H1 (cell line): ENCODE results near the gene EIF2B5. TPM values are rescaled to one million over a fixed set of nuclear protein-coding genes. Genes with fewer than 3 reads are reported as not detected.

Experiments used
- CTCF ChIA-PET: fragments of 300-600 bp; sonication (Branson Sonifier 250); formaldehyde crosslinking; loops from one replicate; lab custom pipeline; 2021; ENCODE audit not compliant: partially characterized antibody; lab: Charles Lee
- POLR2A ChIA-PET: fragments of 300-600 bp; sonication (Branson Sonifier 250); formaldehyde crosslinking; loops from one replicate; lab custom pipeline; 2021; ENCODE audit warnings: inconsistent platforms; ENCODE audit not compliant: partially characterized antibody; lab: Charles Lee
- DNase-seq, 2 experiments: peaks; one replicate each; pipeline versions ENCODE4 v3.0.0 to v3.0.0-alpha.2; 2010 to 2022; ENCODE audit warnings: low spot score in 2 of 2, low read depth in 1 of 2, mixed read lengths in 1 of 2
- FAIRE-seq: peaks from 2 replicates; lab custom pipeline; 2011; peaks lifted over from hg19 to GRCh38; lab: Jason Lieb, UNC
- H2AFZ ChIP-seq: 2 replicates; pipeline ENCODE4 v1.8.1; 2012; ENCODE audit warnings: low read length, inconsistent platforms
- H2AK5ac ChIP-seq: 2 replicates; pipeline ENCODE4 v1.6.1; 2013; ENCODE audit warnings: low read depth, low read length
- H2BK120ac ChIP-seq: replicated peaks from 2 replicates; pipeline ENCODE3; 2013; ENCODE audit warnings: low read depth, low read length, inconsistent platforms
- H2BK12ac ChIP-seq: 2 replicates; pipeline ENCODE4 v1.6.1; 2013; ENCODE audit warnings: low read depth, low read length
- H2BK15ac ChIP-seq: 2 replicates; pipeline ENCODE4 v1.6.1; 2013; ENCODE audit warnings: low read length
- H2BK20ac ChIP-seq: 2 replicates; pipeline ENCODE4 v1.6.1; 2013; ENCODE audit warnings: low read length
- H2BK5ac ChIP-seq: 2 replicates; pipeline ENCODE4 v1.6.1; 2013; ENCODE audit warnings: low read depth, low read length
- H3K14ac ChIP-seq: 2 replicates; pipeline ENCODE4 v1.6.1; 2013; ENCODE audit warnings: inconsistent platforms; ENCODE audit not compliant: insufficient read length
- H3K18ac ChIP-seq: 2 replicates; pipeline ENCODE4 v1.6.1; 2013; ENCODE audit warnings: low read length; ENCODE audit errors: extremely low read depth
- H3K23ac ChIP-seq: 2 replicates; pipeline ENCODE4 v1.6.1; 2013; ENCODE audit warnings: inconsistent platforms; ENCODE audit not compliant: insufficient read length
- H3K23me2 ChIP-seq: 2 replicates; pipeline ENCODE4 v1.6.1; 2013; ENCODE audit warnings: low read depth, low read length
- H3K27ac ChIP-seq: 2 replicates; pipeline ENCODE4 v1.6.1; 2011; ENCODE audit warnings: low read depth, low read length, inconsistent platforms
- H3K27me3 ChIP-seq, 4 experiments: replicated peaks in 1 of 4; 1 replicate in 1 of 4; 2 replicates in 3 of 4; pipeline versions ENCODE4 v1.6.1 to v1.8.1; 2011 to 2013; ENCODE audit warnings: low read length in 3 of 4, mild to moderate bottlenecking in 3 of 4, inconsistent platforms in 2 of 4, mixed read lengths in 2 of 4, moderate library complexity in 1 of 4; ENCODE audit not compliant: control insufficient read depth in 3 of 4, insufficient read depth in 3 of 4; ENCODE audit errors: extremely low read depth in 1 of 4
- H3K36me3 ChIP-seq, 4 experiments: 2 replicates each; pipeline versions ENCODE4 v1.6.1 to v1.8.1; 2011 to 2013; ENCODE audit warnings: mild to moderate bottlenecking in 4 of 4, low read length in 3 of 4, moderate library complexity in 2 of 4, control low read depth in 1 of 4, inconsistent platforms in 1 of 4; ENCODE audit not compliant: insufficient read depth in 4 of 4, control insufficient read depth in 2 of 4
- H3K4ac ChIP-seq: replicated peaks from 2 replicates; pipeline ENCODE3; 2013; ENCODE audit warnings: low read length, low read depth, mixed read lengths, inconsistent platforms; ENCODE audit not compliant: insufficient read length
- H3K4me1 ChIP-seq, 4 experiments: replicated peaks in 1 of 4; 1 replicate in 1 of 4; 2 replicates in 3 of 4; pipeline versions ENCODE4 v1.6.1 to v1.8.1; 2011 to 2013; ENCODE audit warnings: low read length in 3 of 4, inconsistent platforms in 2 of 4, mixed read lengths in 1 of 4; ENCODE audit not compliant: insufficient read depth in 4 of 4, control insufficient read depth in 3 of 4
- H3K4me2 ChIP-seq, 2 experiments: 2 replicates each; pipeline versions ENCODE4 v1.6.1 to v1.8.1; 2011 to 2013; ENCODE audit warnings: low read depth in 2 of 2, low read length in 2 of 2, control low read depth in 1 of 2, inconsistent platforms in 1 of 2, mild to moderate bottlenecking in 1 of 2; ENCODE audit not compliant: insufficient read depth in 1 of 2
- H3K4me3 ChIP-seq, 4 experiments: fragments of 200-600, 300-600 bp in 1 of 4; sonication (generic), shearing (Covaris generic), sonication (Bioruptor Twin) in 1 of 4; 2 replicates each; pipeline versions ENCODE4 v1.5.1 to v1.8.1; 2011 to 2016; ENCODE audit warnings: low read length in 4 of 4, low read depth in 3 of 4, control low read depth in 2 of 4, inconsistent platforms in 2 of 4, mild to moderate bottlenecking in 2 of 4, mixed read lengths in 1 of 4, moderate library complexity in 1 of 4; ENCODE audit not compliant: insufficient read depth in 2 of 4; ENCODE audit errors: extremely low read depth in 1 of 4
- H3K56ac ChIP-seq: replicated peaks from 2 replicates; pipeline ENCODE3; 2013; ENCODE audit warnings: low read depth, mild to moderate bottlenecking, mixed read lengths, low read length, inconsistent platforms; ENCODE audit not compliant: insufficient read length
- H3K79me1 ChIP-seq: 2 replicates; pipeline ENCODE4 v1.6.1; 2013; ENCODE audit warnings: low read depth, low read length, control low read depth
- H3K79me2 ChIP-seq, 2 experiments: 2 replicates each; pipeline versions ENCODE4 v1.6.1 to v1.8.1; 2012 to 2013; ENCODE audit warnings: low read length in 2 of 2, mild to moderate bottlenecking in 2 of 2, inconsistent platforms in 1 of 2; ENCODE audit not compliant: insufficient read depth in 2 of 2, control insufficient read depth in 1 of 2
- H3K9ac ChIP-seq, 4 experiments: replicated peaks in 1 of 4; 1 replicate in 1 of 4; 2 replicates in 3 of 4; pipeline versions ENCODE4 v1.6.1 to v1.8.1; 2011 to 2013; ENCODE audit warnings: low read depth in 3 of 4, low read length in 3 of 4, control low read depth in 2 of 4, mild to moderate bottlenecking in 2 of 4, moderate library complexity in 2 of 4, inconsistent platforms in 1 of 4; ENCODE audit errors: extremely low read depth in 1 of 4
- H3K9me3 ChIP-seq, 2 experiments: 2 replicates each; pipeline versions ENCODE4 v1.6.1 to v1.8.1; 2012 to 2013; ENCODE audit warnings: mild to moderate bottlenecking in 2 of 2, moderate library complexity in 2 of 2, control low read depth in 1 of 2, inconsistent platforms in 1 of 2, low read depth in 1 of 2, low read length in 1 of 2, mixed read lengths in 1 of 2; ENCODE audit not compliant: insufficient read depth in 2 of 2
- H4K20me1 ChIP-seq, 2 experiments: replicated peaks in 1 of 2; 2 replicates each; pipeline versions ENCODE3 to v1.8.1; 2011 to 2013; ENCODE audit warnings: inconsistent platforms in 2 of 2, low read length in 2 of 2, mild to moderate bottlenecking in 1 of 2; ENCODE audit not compliant: insufficient read depth in 2 of 2, control insufficient read depth in 1 of 2
- H4K5ac ChIP-seq: 2 replicates; pipeline ENCODE4 v1.6.1; 2013; ENCODE audit warnings: low read length, low read depth, mixed read lengths, inconsistent platforms; ENCODE audit not compliant: insufficient read length
- H4K8ac ChIP-seq: 2 replicates; pipeline ENCODE4 v1.8.0; 2013; ENCODE audit warnings: mild to moderate bottlenecking, moderate library complexity, low read length, inconsistent platforms; ENCODE audit not compliant: insufficient read depth; ENCODE audit errors: extremely low read depth
- H4K91ac ChIP-seq: replicated peaks from 2 replicates; pipeline ENCODE3; 2013; ENCODE audit warnings: low read length, mixed read lengths, inconsistent platforms; ENCODE audit not compliant: insufficient read length
- BCL11A ChIP-seq, 2 experiments: IDR thresholded peaks; one replicate each; pipeline ENCODE4 v1.6.1; 2011; ENCODE audit warnings: low read depth in 2 of 2, low read length in 2 of 2, mild to moderate bottlenecking in 2 of 2
- SAP30 ChIP-seq: fragments of 300-600 bp; sonication (generic); IDR thresholded peaks from 2 replicates; pipeline ENCODE4 v1.7.1; 2012; ENCODE audit warnings: low read length, moderate library complexity, mild to moderate bottlenecking, inconsistent platforms; ENCODE audit not compliant: insufficient read depth, insufficient replicate concordance
- SIX5 ChIP-seq: IDR thresholded peaks from 2 replicates; pipeline ENCODE4 v1.6.1; 2011; ENCODE audit warnings: mild to moderate bottlenecking, low read depth, low read length
- SUZ12 ChIP-seq: fragments of 200-600 bp; sonication (generic); IDR thresholded peaks from 2 replicates; pipeline ENCODE4 v1.6.1; 2012; ENCODE audit warnings: mild to moderate bottlenecking, inconsistent platforms, low read length, moderate library complexity, mixed read lengths
- ZNF274 ChIP-seq: IDR thresholded peaks from 2 replicates; pipeline ENCODE4 v1.7.0; 2012; ENCODE audit warnings: low read length, borderline replicate concordance; ENCODE audit errors: extremely low read depth
- WGBS, 2 experiments: shearing (Covaris generic) in 1 of 2; methylation state at CpG; one replicate each; pipeline versions ENCODE4 v1.1.6 to v1.1.7; 2013 to 2015; ENCODE audit warnings: low lambda C conversion rate in 2 of 2, mixed read lengths in 2 of 2, inconsistent platforms in 1 of 2, low coverage in 1 of 2, missing lambda C conversion rate in 1 of 2; ENCODE audit not compliant: insufficient replicate concordance in 2 of 2, insufficient coverage in 1 of 2, insufficient read length in 1 of 2; ENCODE audit errors: extremely low coverage in 1 of 2, missing lambda C conversion rate in 1 of 2; 5-methylcytosine and 5-hydroxymethylcytosine counted together
- polyA plus RNA-seq, 7 experiments: library from polyadenylated mRNA; depleted of rRNA in 3 of 7; stranded (reverse) in 5 of 7; unstranded in 2 of 7; fragments of >200 nt in 5 of 7; fragments of 200-250 nt in 2 of 7; gene quantifications; 1 replicate in 5 of 7; 2 replicates in 1 of 7; 4 replicates in 1 of 7; pipeline versions ENCODE4 v1.2.1 to v1.2.3, GENCODE V29; 2011 to 2013; ENCODE audit warnings: missing spikeins in 2 of 7, mixed read lengths in 2 of 7
- total RNA-seq: library from RNA; stranded (reverse); fragmentation: NEBNext Ultra II Directional; extraction: Animal tissue kit (Norgen Biotek cat#: 25700); gene quantifications from 2 replicates; pipeline ENCODE4 v1.2.1, GENCODE V29; 2021
- TF ChIP-seq, protein P1 (sequence below): IDR thresholded peaks from 2 replicates; pipeline ENCODE4 v1.6.1; 2012; ENCODE audit warnings: inconsistent platforms
- TF ChIP-seq, protein P2 (sequence below): IDR thresholded peaks from 2 replicates; pipeline ENCODE4 v1.6.1; 2012; ENCODE audit warnings: low read length, inconsistent platforms

EIF2B5 gene
- total and polyA plus RNA-seq, 2 of the 8 experiments (the other 6 are each of a cell fraction or from before 2014, with no cell fraction given), result 33.1 to 40.0 TPM

DNA sequence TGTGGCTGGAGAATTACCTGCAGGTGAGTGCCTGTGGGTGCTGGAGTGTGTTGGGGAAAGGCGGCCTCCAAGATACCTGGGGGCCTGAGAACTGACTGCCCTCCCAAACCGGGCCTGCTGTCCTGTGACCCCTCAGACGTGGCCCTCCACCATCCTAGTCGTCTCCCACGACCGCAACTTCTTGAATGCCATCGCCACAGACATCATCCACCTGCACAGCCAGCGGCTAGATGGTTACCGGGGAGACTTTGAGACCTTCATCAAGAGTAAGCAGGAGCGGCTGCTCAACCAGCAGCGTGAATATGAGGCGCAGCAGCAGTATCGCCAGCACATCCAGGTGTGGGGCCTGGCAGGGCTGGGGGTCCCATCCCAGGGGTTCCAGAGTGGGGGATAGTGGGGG lies 54.3 kb downstream of the EIF2B5 start:
- H3K4me3 ChIP-seq, result no peak overlapping the region
- DNase-seq (no peak), FAIRE-seq (no peak)
- TF ChIP-seq ZNF274 (no peak), SAP30 (no peak), BCL11A (IDR thresholded peaks at IDR 0.05; ENCODE audit: low read depth in 2 of 2, low read length in 2 of 2) (no peak), SUZ12 (no peak), SIX5 (no peak)
- TF ChIP-seq, protein P1, sequence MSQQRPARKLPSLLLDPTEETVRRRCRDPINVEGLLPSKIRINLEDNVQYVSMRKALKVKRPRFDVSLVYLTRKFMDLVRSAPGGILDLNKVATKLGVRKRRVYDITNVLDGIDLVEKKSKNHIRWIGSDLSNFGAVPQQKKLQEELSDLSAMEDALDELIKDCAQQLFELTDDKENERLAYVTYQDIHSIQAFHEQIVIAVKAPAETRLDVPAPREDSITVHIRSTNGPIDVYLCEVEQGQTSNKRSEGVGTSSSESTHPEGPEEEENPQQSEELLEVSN, result no peak
- TF ChIP-seq, protein P2, sequence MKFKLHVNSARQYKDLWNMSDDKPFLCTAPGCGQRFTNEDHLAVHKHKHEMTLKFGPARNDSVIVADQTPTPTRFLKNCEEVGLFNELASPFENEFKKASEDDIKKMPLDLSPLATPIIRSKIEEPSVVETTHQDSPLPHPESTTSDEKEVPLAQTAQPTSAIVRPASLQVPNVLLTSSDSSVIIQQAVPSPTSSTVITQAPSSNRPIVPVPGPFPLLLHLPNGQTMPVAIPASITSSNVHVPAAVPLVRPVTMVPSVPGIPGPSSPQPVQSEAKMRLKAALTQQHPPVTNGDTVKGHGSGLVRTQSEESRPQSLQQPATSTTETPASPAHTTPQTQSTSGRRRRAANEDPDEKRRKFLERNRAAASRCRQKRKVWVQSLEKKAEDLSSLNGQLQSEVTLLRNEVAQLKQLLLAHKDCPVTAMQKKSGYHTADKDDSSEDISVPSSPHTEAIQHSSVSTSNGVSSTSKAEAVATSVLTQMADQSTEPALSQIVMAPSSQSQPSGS, result no peak
- no peak overlapping the region for H2BK12ac ChIP-seq
- no peak overlapping the region for H2BK120ac ChIP-seq
- H2AFZ ChIP-seq, result no peak overlapping the region
- no peak overlapping the region for H3K9ac ChIP-seq
- H3K79me2 ChIP-seq, result peaks cover 6 to 27% of the 10 kb centered on the region in 2 experiments; a peak in 3 of 4 replicates
- H3K23ac ChIP-seq, result no peak overlapping the region
- H3K23me2 ChIP-seq, result peaks cover 15% of the 10 kb centered on the region
- H3K4me1 ChIP-seq, result peaks cover 0 to 8% (median 5%) of the 10 kb centered on the region in 4 experiments; a peak in 6 of 7 replicates
- H3K4me2 ChIP-seq, result no peak overlapping the region
- H2BK15ac ChIP-seq, result no peak overlapping the region
- peaks cover 17 to 60% (median 34%) of the 10 kb centered on the region in 4 experiments for H3K36me3 ChIP-seq
- H2BK20ac ChIP-seq, result no peak overlapping the region
- H3K9me3 ChIP-seq, result no peaks in the 10 kb centered on the region; a peak in 1 of 4 replicates
- H3K27me3 ChIP-seq, result no peaks in the 10 kb centered on the region; a peak in 1 of 7 replicates
- H4K5ac ChIP-seq, result no peak overlapping the region
- peaks cover 10% of the 10 kb centered on the region for H3K79me1 ChIP-seq
- H2BK5ac ChIP-seq, result no peak overlapping the region
- no peak overlapping the region for H4K91ac ChIP-seq
- H3K27ac ChIP-seq, result no peak overlapping the region
- 92% methylated on average over 12 of the region's 13 CpGs; no CpG with 5 or more reads in 1 of the 2 experiments for WGBS, 2 experiments
- CTCF ChIA-PET, result interaction anchor here (0.5 to 0.7 kb wide), 2 partner anchors 41 to 1435 kb away, joined by 3 read pairs; no protein-coding TSS in a partner anchor
- peaks cover 3 to 14% of the 10 kb centered on the region in 2 experiments for H4K20me1 ChIP-seq
- no peak overlapping the region for H3K14ac ChIP-seq
- H3K4ac ChIP-seq, result no peak overlapping the region
- POLR2A ChIA-PET, result interaction anchor here (1.2 kb wide), 1 partner anchor 11 kb away, joined by 3 read pairs; no protein-coding TSS in a partner anchor
- H3K56ac ChIP-seq, result no peak overlapping the region
- no peak overlapping the region for H4K8ac ChIP-seq
- H2AK5ac ChIP-seq, result no peak overlapping the region
- no peak overlapping the region for H3K18ac ChIP-seq
